Epithelial cell of esophagus (primary cell): ENCODE data around the gene GRAMD4.

Experiments used
- DNase-seq: peaks from one replicate; pipeline ENCODE4 v3.0.0; 2010; ENCODE audit warnings: low read depth
- H3K4me3 ChIP-seq: 2 replicates; pipeline ENCODE4 v1.5.1; 2011; ENCODE audit warnings: mild to moderate bottlenecking, low read length, control low read depth
- CTCF ChIP-seq: IDR thresholded peaks from 2 replicates; pipeline ENCODE4 v1.5.1; 2011; ENCODE audit warnings: low read depth, mild to moderate bottlenecking, low read length, control low read depth, inconsistent platforms; ENCODE audit not compliant: insufficient read depth; ENCODE audit errors: missing control alignments

GRAMD4 gene

GRCh38 chr22:46598737-46599424, 21.3 kb upstream of the GRAMD4 start:
- TF ChIP-seq CTCF, result no peak
- DNase-seq, result no peak
- H3K4me3 ChIP-seq, result no peak overlapping the region

GRCh38 chr22:46600273-46600796, 19.9 kb upstream of the GRAMD4 start:
- no peak for DNase-seq
- no peak overlapping the region for H3K4me3 ChIP-seq
- no peak for TF ChIP-seq CTCF

DNA sequence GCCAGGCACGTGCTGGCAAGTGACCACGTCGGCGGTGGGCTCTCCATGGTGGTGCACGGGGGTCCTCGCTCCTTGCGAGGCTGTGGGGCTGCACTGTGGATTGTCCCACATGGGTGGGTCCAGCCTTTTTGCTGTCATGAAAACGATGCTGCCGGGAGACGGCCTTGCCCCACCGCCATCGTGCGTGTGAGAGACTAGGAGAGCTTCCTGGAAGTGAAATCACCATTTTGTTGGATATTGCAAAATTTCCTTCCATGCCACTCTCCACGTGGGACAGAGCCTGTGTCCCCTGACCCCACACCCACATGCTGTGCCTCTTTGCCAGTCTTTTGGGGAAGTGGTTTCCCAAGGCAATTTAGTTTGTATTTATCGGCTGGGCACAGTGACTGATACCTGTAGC, 18.2 kb upstream of the GRAMD4 start:
- TF ChIP-seq CTCF, result no peak
- no peak overlapping the region for H3K4me3 ChIP-seq
- DNase-seq, result no peak

GRCh38 chr22:46604306-46604690, 15.9 kb upstream of the GRAMD4 start:
- TF ChIP-seq CTCF, result no peak
- DNase-seq, result no peak
- H3K4me3 ChIP-seq, result no peak overlapping the region

DNA sequence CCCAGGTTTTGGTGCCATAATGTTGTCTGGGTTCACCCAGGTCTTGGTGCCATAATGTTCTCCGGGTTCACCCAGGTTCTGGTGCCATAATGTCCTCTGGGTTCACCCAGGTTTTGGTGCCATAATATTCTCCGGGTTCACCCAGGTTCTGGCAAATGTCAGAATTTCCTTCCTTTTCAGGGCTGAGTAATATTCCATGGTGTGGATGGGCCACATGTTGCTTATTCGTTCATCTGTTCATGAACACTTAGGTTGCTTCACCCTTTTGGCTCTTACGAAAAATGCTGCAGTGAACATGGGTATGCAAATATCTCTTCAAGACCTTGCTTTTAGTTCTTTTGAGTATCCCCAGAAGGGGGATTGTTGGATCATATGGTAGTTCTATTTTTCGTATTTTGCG, 15.1 kb upstream of the GRAMD4 start:
- no peak for TF ChIP-seq CTCF
- no peak for DNase-seq
- no peak overlapping the region for H3K4me3 ChIP-seq

- DNase-seq, result no peak
- H3K4me3 ChIP-seq, result no peak overlapping the region
- no peak for TF ChIP-seq CTCF
Observed at GRCh38 chr22:46606886-46607285, 13.3 kb upstream of the GRAMD4 start.

- TF ChIP-seq CTCF, result no peak
- no peak overlapping the region for H3K4me3 ChIP-seq
- DNase-seq, result peak; percentile 51
Observed at GRCh38 chr22:46607483-46608114, 12.6 kb upstream of the GRAMD4 start.
